ENCODE results near the gene ZNF35. TPM values are rescaled to one million over a fixed set of nuclear protein-coding genes. Genes with fewer than 3 reads are reported as not detected.

Gene ZNF35
- total and polyA plus RNA-seq, 7 donors, result 3.0 to 15.3 (median 12.1) TPM

DNA sequence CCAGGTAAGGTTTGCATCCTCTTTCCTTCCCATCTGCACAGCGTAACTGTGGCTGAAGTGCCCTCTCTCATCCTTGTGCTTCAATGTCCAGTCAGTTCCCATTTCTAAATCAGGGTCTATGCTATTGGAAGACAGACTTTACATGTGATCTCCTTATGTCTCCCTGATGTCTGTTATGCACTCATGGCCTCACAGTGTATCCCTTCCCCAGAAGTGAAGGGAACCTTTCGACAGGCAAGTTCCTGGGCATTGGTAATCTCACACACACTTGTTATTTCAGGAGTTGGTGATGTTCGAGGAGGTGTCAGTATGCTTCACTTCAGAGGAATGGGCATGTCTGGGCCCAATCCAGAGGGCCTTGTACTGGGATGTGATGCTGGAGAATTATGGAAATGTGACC is 16.3 kb upstream of the ZNF35 start:
- Histone ChIP-seq H3K27me3 (no peaks in the 10 kb centered on the region), H3K4me3 (no peak overlapping the region), H3K27ac (no peak overlapping the region), H3K36me3 (peaks cover 7 to 77% (median 20%) of the 10 kb centered on the region in 4 donors), H3K9me3 (no peaks in the 10 kb centered on the region), H3K4me1 (peaks cover 0 to 15% (median 4%) of the 10 kb centered on the region in 4 donors)
- TF ChIP-seq EP300 (IDR thresholded peaks at IDR 0.05) (no peak), POLR2AphosphoS5 (IDR thresholded peaks at IDR 0.05) (no peak), POLR2A (IDR thresholded peaks at IDR 0.05) (no peak)
- TF ChIP-seq, protein P1, sequence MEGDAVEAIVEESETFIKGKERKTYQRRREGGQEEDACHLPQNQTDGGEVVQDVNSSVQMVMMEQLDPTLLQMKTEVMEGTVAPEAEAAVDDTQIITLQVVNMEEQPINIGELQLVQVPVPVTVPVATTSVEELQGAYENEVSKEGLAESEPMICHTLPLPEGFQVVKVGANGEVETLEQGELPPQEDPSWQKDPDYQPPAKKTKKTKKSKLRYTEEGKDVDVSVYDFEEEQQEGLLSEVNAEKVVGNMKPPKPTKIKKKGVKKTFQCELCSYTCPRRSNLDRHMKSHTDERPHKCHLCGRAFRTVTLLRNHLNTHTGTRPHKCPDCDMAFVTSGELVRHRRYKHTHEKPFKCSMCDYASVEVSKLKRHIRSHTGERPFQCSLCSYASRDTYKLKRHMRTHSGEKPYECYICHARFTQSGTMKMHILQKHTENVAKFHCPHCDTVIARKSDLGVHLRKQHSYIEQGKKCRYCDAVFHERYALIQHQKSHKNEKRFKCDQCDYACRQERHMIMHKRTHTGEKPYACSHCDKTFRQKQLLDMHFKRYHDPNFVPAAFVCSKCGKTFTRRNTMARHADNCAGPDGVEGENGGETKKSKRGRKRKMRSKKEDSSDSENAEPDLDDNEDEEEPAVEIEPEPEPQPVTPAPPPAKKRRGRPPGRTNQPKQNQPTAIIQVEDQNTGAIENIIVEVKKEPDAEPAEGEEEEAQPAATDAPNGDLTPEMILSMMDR (IDR thresholded peaks at IDR 0.05), result no peak
- 97 to 98% methylated on average over 3 of the region's 3 CpGs for WGBS, 2 donors
- no peak for DNase-seq
- intact Hi-C loops (cut with DNase I), result no loop called here

DNA sequence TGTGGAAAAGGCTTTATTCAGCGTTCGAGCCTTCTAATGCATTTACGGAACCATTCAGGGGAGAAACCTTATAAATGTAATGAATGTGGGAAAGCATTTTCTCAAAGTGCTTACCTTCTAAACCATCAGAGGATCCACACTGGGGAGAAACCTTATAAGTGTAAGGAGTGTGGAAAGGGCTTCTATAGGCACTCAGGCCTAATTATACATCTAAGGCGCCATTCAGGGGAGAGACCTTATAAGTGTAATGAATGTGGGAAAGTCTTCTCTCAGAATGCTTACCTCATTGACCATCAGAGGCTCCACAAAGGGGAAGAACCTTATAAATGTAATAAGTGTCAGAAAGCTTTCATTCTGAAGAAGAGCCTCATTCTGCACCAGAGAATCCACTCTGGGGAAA is 6.2 kb upstream of the ZNF35 start:
- Histone ChIP-seq H3K36me3 (peaks cover 16 to 65% (median 29%) of the 10 kb centered on the region in 4 donors), H3K9me3 (peaks cover 0 to 30% (median 7%) of the 10 kb centered on the region in 4 donors)
- intact Hi-C loops (cut with DNase I), result no loop called here

DNA sequence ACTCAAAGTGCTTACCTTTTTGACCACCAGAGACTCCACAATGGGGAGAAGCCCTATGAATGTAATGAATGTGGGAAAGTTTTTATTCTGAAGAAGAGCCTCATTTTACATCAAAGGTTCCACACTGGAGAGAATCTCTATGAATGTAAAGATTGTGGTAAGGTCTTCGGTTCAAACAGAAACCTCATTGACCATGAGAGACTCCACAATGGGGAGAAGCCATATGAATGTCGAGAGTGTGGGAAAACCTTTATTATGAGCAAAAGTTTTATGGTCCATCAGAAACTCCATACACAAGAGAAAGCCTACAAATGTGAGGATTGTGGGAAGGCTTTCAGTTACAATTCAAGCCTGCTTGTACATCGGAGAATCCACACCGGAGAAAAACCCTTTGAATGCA is 5.5 kb upstream of the ZNF35 start:
- TF ChIP-seq POLR2AphosphoS5 (IDR thresholded peaks at IDR 0.05), result no peak
- TF ChIP-seq EP300 (IDR thresholded peaks at IDR 0.05), result no peak
- TF ChIP-seq POLR2A (IDR thresholded peaks at IDR 0.05), result no peak
- TF ChIP-seq, protein P1 (IDR thresholded peaks at IDR 0.05), result no peak
- Histone ChIP-seq H3K27me3 (no peaks in the 10 kb centered on the region), H3K36me3 (peaks cover 16 to 59% (median 28%) of the 10 kb centered on the region in 4 donors), H3K27ac (no peak overlapping the region), H3K4me1 (peaks cover 0 to under 1% (median 0%) of the 10 kb centered on the region in 4 donors), H3K9me3 (peaks cover 0 to 30% (median 7%) of the 10 kb centered on the region in 4 donors), H3K4me3 (no peak overlapping the region)
- 98 to 99% methylated on average over 4 of the region's 4 CpGs for WGBS, 2 donors
- intact Hi-C loops (cut with DNase I), result no loop called here
- no peak for DNase-seq

More for the DNA sequence above, 6.2 kb upstream of the ZNF35 start:
- 97 to 98% methylated on average over 4 of the region's 4 CpGs for WGBS, 2 donors
- Histone ChIP-seq H3K27me3 (no peaks in the 10 kb centered on the region), H3K4me3 (no peak overlapping the region), H3K27ac (no peak overlapping the region), H3K4me1 (no peaks in the 10 kb centered on the region)
- DNase-seq, result no peak
- TF ChIP-seq, protein P1 (IDR thresholded peaks at IDR 0.05), result no peak

DNA sequence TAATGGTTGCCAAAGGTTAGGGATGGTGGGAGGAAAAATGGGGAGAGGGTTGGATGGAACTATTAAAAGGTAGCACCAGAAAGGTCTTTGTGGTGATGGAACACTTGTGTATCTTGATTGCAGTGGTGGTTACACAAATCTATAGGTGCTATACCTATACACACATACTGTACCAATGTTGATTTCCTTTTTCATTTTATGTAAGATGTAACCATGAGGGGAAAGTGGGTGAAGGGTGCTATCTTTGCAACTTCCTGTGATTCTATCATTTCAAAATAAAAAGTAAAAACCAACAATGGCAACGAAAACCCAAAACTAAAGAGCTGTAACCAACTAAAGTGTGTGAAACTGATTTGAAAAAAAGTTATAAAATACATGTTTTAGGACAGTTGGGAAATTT is 761 bp upstream of the ZNF35 start:
- H3K27ac ChIP-seq, result no peak overlapping the region
- WGBS, 2 donors, result 74 to 95% methylated on average over 1 of the region's 1 CpG
- H3K4me3 ChIP-seq, result no peak overlapping the region
- DNase-seq, result no peak
- intact Hi-C loops (cut with DNase I), result loop anchor here (1.0 kb wide), 1 partner anchor 21 kb away; no protein-coding TSS in a partner anchor
- TF ChIP-seq EP300 (IDR thresholded peaks at IDR 0.05), result no peak
- TF ChIP-seq, protein P1 (IDR thresholded peaks at IDR 0.05), result no peak
- TF ChIP-seq POLR2A (IDR thresholded peaks at IDR 0.05), result no peak
- no peak for TF ChIP-seq POLR2AphosphoS5 (IDR thresholded peaks at IDR 0.05)
- H3K4me1 ChIP-seq, result peaks cover 0 to 15% (median 6%) of the 10 kb centered on the region in 4 donors
- peaks cover 0 to 11% (median 2%) of the 10 kb centered on the region in 4 donors for H3K9me3 ChIP-seq
- H3K27me3 ChIP-seq, result no peaks in the 10 kb centered on the region
- peaks cover 6 to 34% (median 21%) of the 10 kb centered on the region in 4 donors for H3K36me3 ChIP-seq

DNA sequence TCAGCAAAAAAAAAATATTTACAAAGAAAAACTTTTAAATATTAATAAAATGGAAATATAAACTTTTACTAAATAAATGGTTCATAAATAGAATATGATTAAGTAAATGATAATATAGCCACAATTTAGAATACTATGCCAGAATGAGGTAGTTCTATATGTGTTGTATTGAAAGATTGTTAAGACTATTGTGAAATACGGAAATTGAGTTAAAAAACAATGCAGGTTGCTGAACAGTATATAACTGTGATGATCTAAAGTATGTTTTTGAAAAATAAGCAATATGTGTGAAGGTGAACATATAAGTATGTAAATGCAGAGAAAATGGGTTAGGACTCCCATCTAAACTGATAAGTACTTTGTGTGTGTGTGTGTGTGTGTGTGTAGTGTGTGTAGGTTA is 1.2 kb downstream of the ZNF35 start:
- peaks cover 0 to 42% (median 33%) of the 10 kb centered on the region in 4 donors for H3K36me3 ChIP-seq
- H3K9me3 ChIP-seq, result peaks cover 0 to 3% (median 0%) of the 10 kb centered on the region in 4 donors
- intact Hi-C loops (cut with DNase I), result no loop called here
- TF ChIP-seq POLR2A (IDR thresholded peaks at IDR 0.05) (no peak), EP300 (IDR thresholded peaks at IDR 0.05) (no peak), POLR2AphosphoS5 (IDR thresholded peaks at IDR 0.05) (no peak)
- TF ChIP-seq, protein P1 (IDR thresholded peaks at IDR 0.05), result no peak
- WGBS, 2 donors, result 92 to 97% methylated on average over 1 of the region's 1 CpG
- no peak overlapping the region for H3K4me3 ChIP-seq
- peaks cover 0 to 15% (median 6%) of the 10 kb centered on the region in 4 donors for H3K4me1 ChIP-seq
- H3K27ac ChIP-seq, result no peak overlapping the region
- no peak for DNase-seq
- no peaks in the 10 kb centered on the region for H3K27me3 ChIP-seq

All from sigmoid colon (tissue), 7 donors.